ENCODE measurements around the gene FMNL1. TPM values are rescaled to one million over a fixed set of nuclear protein-coding genes. Genes with fewer than 3 reads are reported as not detected.
A peak's percentile ranks its signal among the peaks of the same experiment; 100 is the strongest.

FMNL1 gene
- total and polyA plus RNA-seq, 4 donors = 1.5 to 7.4 (median 4.8) TPM

- H3K9me3 ChIP-seq (ENCODE audit: control insufficient read depth in 4 of 4, low read length in 3 of 4) = no peaks in the 10 kb centered on the region
- peaks cover 0 to 2% (median 0%) of the 10 kb centered on the region in 4 donors for H3K36me3 ChIP-seq (ENCODE audit: control insufficient read depth in 4 of 4, insufficient read depth in 3 of 4, low read depth in 1 of 4, low read length in 3 of 4)
- TF ChIP-seq RXRA (IDR thresholded peaks at IDR 0.05) (peak; percentile 99), FOXA2 (IDR thresholded peaks at IDR 0.05) (peak; percentile 66), EGR1 (IDR thresholded peaks at IDR 0.05; ENCODE audit: low read depth in 2 of 2) (peak in 1 of 2 donors; percentile 84), SP1 (IDR thresholded peaks at IDR 0.05) (peak; percentile 100), RAD21 (IDR thresholded peaks at IDR 0.05) (peak; percentile 54 to 64), HNF4A (conservative IDR thresholded peaks at IDR 0.05) (peak; percentile 100), TAF1 (conservative IDR thresholded peaks at IDR 0.05) (no peak), JUND (IDR thresholded peaks at IDR 0.05) (peak; percentile 82 to 95), REST (IDR thresholded peaks at IDR 0.05) (peak; percentile 70), NR2F2 (IDR thresholded peaks at IDR 0.05) (peak; percentile 98), ZBTB33 (IDR thresholded peaks at IDR 0.05) (peak; percentile 92), FOXA1 (IDR thresholded peaks at IDR 0.05) (peak; percentile 36), MAX (IDR thresholded peaks at IDR 0.05) (peak; percentile 93), CTCF (IDR thresholded peaks at IDR 0.05; ENCODE audit: low read depth, low read length, missing input control) (no peak), GABPA (IDR thresholded peaks at IDR 0.05 in 1 of 2, conservative IDR thresholded peaks at IDR 0.05 in 1 of 2) (peak in 1 of 2 donors; percentile 63), ATF3 (IDR thresholded peaks at IDR 0.05) (peak; percentile 81), YY1 (IDR thresholded peaks at IDR 0.05) (peak; percentile 69), HNF4G (IDR thresholded peaks at IDR 0.05) (peak; percentile 100)
- H3K27me3 ChIP-seq (ENCODE audit: control insufficient read depth in 4 of 4, insufficient read depth in 4 of 4, low read length in 3 of 4) = no peaks in the 10 kb centered on the region
- H3K27ac ChIP-seq (ENCODE audit: low read depth in 1 of 2, low read length in 2 of 2) = peak overlapping the region; percentile 52 to 77
- 27% methylated on average over 10 of the region's 10 CpGs for WGBS
- no peak overlapping the region for H3K4me3 ChIP-seq (ENCODE audit: low read depth in 1 of 3, low read length in 3 of 3)
- DNase-seq (ENCODE audit: low spot score) = no peak
- peaks cover 22 to 83% (median 71%) of the 10 kb centered on the region in 4 donors for H3K4me1 ChIP-seq (ENCODE audit: control insufficient read depth in 4 of 4, insufficient read depth in 4 of 4, low read length in 3 of 4)
- no peak overlapping the region for H3K9ac ChIP-seq (ENCODE audit: low read depth in 1 of 2, low read length in 2 of 2)
Measured at GRCh38 chr17:45293413-45294211, 71.9 kb downstream of the FMNL1 start.

Data from liver (tissue), 9 donors.